T1000 (cell line): Measurements from ENCODE around the gene EPM2AIP1.
"Not testable (repeated sequence)": the region's sequence is repeated elsewhere in the genome, so short reads cannot be mapped to it uniquely, and the experiment has no call there.

Source experiments
- DNase-seq: peaks from one replicate; lab custom pipeline; 2025; ENCODE audit warnings: mixed read lengths; lab: John Stamatoyannopoulos, UW

EPM2AIP1 gene

GRCh38 chr3:36992806-36993325 lies at the start of gene EPM2AIP1:
TSS of gene EPM2AIP1 (minus strand) at chr3:36993131. CDS start at chr3:36993077, 54 bp downstream.
- DNase-seq, result no peak

- DNase-seq, result not testable (repeated sequence)
Observed at GRCh38 chr3:37042712-37043111, 49.8 kb upstream of the EPM2AIP1 start.

GRCh38 chr3:37041546-37042195 lies 48.7 kb upstream of the EPM2AIP1 start:
- DNase-seq, result no peak

- no peak for DNase-seq
Observed at GRCh38 chr3:37040231-37040630, 47.3 kb upstream of the EPM2AIP1 start.

GRCh38 chr3:37039161-37039846 lies 46.4 kb upstream of the EPM2AIP1 start:
- no peak for DNase-seq

- DNase-seq, result no peak
Observed at GRCh38 chr3:37037352-37037751, 44.4 kb upstream of the EPM2AIP1 start.

GRCh38 chr3:37032961-37033360 lies 40.0 kb upstream of the EPM2AIP1 start:
- DNase-seq, result no peak

- no peak for DNase-seq
Observed at GRCh38 chr3:37031096-37031682, 38.3 kb upstream of the EPM2AIP1 start.

GRCh38 chr3:37030588-37030987 lies 37.7 kb upstream of the EPM2AIP1 start:
- no peak for DNase-seq

GRCh38 chr3:37029516-37030163 lies 36.7 kb upstream of the EPM2AIP1 start:
- no peak for DNase-seq

- no peak for DNase-seq
Observed at GRCh38 chr3:37029111-37029510, 36.2 kb upstream of the EPM2AIP1 start.

GRCh38 chr3:37028329-37028728 lies 35.4 kb upstream of the EPM2AIP1 start:
- DNase-seq, result no peak

- DNase-seq, result no peak
Observed at GRCh38 chr3:37026851-37027250, 33.9 kb upstream of the EPM2AIP1 start.

GRCh38 chr3:37025561-37026335 lies 32.8 kb upstream of the EPM2AIP1 start:
- DNase-seq, result no peak

GRCh38 chr3:37024820-37025405 lies 32.0 kb upstream of the EPM2AIP1 start:
- no peak for DNase-seq

- no peak for DNase-seq
Observed at GRCh38 chr3:37024092-37024491, 31.2 kb upstream of the EPM2AIP1 start.

GRCh38 chr3:37017683-37018082 lies 24.8 kb upstream of the EPM2AIP1 start:
- no peak for DNase-seq

- no peak for DNase-seq
Observed at GRCh38 chr3:37016903-37017302, 24.0 kb upstream of the EPM2AIP1 start.

GRCh38 chr3:37015642-37016041 lies 22.7 kb upstream of the EPM2AIP1 start:
- DNase-seq, result no peak

- DNase-seq, result no peak
Observed at GRCh38 chr3:37014620-37015019, 21.7 kb upstream of the EPM2AIP1 start.
